ENCODE results near the gene NHS.

Gene NHS

DNA sequence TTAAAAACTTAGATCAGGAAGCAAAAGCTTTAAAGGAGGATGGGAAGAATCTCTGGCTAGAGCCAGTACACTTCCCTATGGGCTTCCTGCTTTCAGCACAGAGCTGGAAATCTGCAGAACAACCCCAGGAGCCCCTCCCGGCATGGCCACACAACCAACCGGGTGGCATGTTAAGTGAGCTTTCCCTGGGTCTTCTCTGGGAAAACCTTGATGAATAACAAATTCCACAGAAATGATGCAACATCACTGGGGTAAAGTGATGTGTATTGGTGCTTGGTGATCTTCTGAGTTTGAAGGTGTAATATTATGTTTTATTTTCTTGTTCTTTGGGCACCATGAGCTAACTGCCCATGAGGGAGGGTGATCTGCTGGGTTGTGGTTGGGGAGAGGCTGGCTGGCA lies 22.1 kb downstream of the NHS start:
- DNase-seq (ENCODE audit: low read depth), result peak; percentile 42
- TF ChIP-seq, protein P1, sequence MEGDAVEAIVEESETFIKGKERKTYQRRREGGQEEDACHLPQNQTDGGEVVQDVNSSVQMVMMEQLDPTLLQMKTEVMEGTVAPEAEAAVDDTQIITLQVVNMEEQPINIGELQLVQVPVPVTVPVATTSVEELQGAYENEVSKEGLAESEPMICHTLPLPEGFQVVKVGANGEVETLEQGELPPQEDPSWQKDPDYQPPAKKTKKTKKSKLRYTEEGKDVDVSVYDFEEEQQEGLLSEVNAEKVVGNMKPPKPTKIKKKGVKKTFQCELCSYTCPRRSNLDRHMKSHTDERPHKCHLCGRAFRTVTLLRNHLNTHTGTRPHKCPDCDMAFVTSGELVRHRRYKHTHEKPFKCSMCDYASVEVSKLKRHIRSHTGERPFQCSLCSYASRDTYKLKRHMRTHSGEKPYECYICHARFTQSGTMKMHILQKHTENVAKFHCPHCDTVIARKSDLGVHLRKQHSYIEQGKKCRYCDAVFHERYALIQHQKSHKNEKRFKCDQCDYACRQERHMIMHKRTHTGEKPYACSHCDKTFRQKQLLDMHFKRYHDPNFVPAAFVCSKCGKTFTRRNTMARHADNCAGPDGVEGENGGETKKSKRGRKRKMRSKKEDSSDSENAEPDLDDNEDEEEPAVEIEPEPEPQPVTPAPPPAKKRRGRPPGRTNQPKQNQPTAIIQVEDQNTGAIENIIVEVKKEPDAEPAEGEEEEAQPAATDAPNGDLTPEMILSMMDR (conservative IDR thresholded peaks at IDR 0.05; ENCODE audit: control insufficient read depth, insufficient read depth, low read depth, low read length), result no peak
- H3K4me3 ChIP-seq (ENCODE audit: control insufficient read depth, low read depth, low read length), result no peak overlapping the region

DNA sequence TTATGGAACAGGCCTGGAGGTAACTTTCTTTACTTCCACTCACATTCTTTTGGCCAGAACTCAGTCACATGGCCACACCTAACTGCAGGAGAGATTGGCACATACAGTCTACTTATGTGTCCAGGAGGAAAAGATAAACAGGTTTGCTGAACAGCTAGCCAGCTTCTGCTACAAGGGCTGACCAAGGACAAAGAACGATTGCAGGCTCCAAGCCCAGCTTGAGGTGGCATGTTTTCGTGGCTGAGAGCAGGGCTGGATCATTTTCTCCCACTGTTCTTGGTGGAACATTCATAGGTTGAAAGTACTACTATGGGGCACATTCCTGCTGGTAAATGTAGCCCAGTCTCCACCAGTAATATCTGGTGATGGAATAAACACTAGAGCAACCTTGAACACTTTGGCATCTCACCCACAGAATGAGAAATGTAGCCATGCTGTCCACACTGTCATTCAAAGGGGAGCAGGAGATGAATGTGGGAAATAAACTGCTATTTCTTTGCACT lies 28.2 kb downstream of the NHS start:
- no peak overlapping the region for H3K4me3 ChIP-seq (ENCODE audit: control insufficient read depth, low read depth, low read length)
- TF ChIP-seq, protein P1 (conservative IDR thresholded peaks at IDR 0.05; ENCODE audit: control insufficient read depth, insufficient read depth, low read depth, low read length), result no peak
- DNase-seq (ENCODE audit: low read depth), result no peak

DNA sequence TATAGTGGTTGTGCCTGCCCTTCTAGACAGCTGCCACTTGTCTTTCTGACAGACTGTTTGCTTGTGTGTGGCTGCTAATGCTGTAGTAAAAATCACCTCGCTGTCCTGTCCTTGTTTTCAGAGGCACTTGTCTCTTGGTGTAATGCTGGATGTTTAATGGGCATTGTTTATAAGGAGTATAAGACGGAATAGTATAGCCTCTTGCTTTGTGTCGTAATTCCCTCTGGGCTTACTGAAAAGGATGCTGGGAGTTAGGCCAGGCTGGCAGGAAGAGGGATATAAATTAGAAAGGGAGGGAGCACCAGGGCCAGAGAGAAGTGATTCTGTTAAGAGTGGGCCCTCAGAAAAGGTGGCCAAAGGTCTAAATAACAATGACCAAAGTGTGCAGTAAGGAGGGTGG lies 29.0 kb downstream of the NHS start:
- H3K4me3 ChIP-seq (ENCODE audit: control insufficient read depth, low read depth, low read length), result no peak overlapping the region
- DNase-seq (ENCODE audit: low read depth), result no peak

DNA sequence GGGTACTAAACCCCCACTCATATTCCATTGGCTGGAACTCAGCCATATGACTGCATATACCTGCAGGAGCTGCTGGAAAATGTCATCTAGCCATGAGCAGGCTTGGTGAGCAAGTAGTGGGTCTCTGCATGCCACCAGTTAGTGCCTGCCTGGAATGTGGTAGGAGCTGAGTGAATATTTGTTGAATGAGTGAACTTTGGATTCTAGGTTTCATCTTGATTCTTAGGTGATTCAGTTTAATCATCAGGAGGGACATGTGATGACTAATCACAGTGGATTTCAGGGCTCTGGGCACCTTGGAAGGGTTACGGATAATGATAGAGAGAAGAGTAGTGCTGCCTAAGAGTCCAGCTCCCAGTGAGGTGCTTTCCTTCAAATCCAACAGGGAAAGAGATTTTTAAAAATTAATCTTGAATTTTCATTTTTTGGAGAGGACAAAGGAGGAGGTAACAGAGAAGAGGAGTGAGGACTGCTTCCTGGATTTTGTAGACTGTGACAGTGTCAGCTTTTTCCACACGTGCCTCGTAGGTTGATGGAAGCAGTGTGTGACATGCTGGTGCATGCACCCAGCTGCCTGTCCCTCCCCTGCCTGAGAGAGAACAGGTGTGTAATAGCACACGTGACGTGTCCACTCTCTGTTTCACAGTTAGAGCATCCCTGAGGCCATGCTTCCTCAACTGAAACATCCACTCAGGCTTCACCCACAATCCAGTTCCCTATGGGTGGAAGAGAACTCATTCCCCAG lies 30.4 kb downstream of the NHS start:
- no peak overlapping the region for H3K4me3 ChIP-seq (ENCODE audit: control insufficient read depth, low read depth, low read length)
- TF ChIP-seq, protein P1 (conservative IDR thresholded peaks at IDR 0.05; ENCODE audit: control insufficient read depth, insufficient read depth, low read depth, low read length), result no peak
- peak; percentile 7 for DNase-seq (ENCODE audit: low read depth)

More for the DNA sequence above, 29.0 kb downstream of the NHS start:
- TF ChIP-seq, protein P1 (conservative IDR thresholded peaks at IDR 0.05; ENCODE audit: control insufficient read depth, insufficient read depth, low read depth, low read length), result no peak

DNA sequence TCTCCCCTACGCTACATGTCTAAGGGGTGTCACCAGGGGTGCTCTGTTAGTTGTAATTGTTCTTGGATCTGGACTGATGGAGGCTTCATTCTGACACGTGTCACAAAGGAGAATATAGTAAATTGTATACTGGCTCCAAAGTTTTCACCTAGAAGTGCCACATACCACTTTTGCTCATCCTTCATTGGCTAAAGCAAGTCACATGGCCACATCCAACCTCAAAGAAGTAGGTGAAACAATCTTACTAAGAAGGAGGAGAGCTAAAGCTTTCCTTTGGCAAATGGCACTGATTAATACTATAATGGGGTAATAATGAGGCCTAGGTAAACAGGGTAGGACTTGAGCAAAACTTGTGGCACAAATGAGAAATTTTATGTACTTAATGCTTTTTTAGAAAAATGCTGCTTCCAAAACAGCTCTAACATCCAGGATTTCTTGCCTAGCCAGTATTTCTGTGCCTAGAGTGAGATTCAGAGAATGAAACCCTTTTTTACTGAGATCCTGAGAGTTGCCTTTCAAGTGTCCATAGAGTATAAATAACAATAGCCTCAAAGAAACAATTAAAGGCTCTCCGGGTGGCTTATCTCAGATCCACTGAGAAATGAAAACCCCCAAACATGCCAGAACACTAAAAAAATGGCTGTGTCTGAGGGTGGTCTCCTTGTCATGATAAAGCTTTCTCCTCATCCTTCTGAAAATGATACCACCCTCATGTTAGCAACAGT lies 34.7 kb downstream of the NHS start:
- TF ChIP-seq, protein P1 (conservative IDR thresholded peaks at IDR 0.05; ENCODE audit: control insufficient read depth, insufficient read depth, low read depth, low read length), result no peak
- no peak overlapping the region for H3K4me3 ChIP-seq (ENCODE audit: control insufficient read depth, low read depth, low read length)
- DNase-seq (ENCODE audit: low read depth), result no peak

DNA sequence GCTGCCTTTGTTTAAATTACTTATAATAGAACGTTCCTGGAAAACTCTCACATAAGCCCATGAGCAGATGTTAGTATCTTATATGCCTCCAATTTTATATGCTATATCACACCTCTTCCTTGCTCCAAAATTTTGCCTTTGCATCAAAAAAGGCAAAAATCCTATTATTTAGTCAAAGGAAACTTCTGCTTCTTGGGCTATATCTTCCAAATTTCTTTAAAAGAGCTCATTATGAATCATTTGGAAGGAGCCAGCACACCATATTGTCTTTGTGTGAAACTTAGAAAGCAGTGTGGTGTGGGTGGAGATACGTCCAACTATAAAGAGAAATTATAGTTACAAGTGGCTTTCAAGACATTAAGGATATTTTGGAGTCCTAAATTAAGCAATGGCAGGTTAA lies 35.7 kb downstream of the NHS start:
- no peak overlapping the region for H3K4me3 ChIP-seq (ENCODE audit: control insufficient read depth, low read depth, low read length)
- no peak for DNase-seq (ENCODE audit: low read depth)
- TF ChIP-seq, protein P1 (conservative IDR thresholded peaks at IDR 0.05; ENCODE audit: control insufficient read depth, insufficient read depth, low read depth, low read length), result no peak

Measured in fibroblast of mammary gland (primary cell).